ENCODE results near the gene DNER.
A peak's percentile ranks its signal among the peaks of the same experiment; 100 is the strongest.
"Not testable (repeated sequence)": the region's sequence is repeated elsewhere in the genome, so short reads cannot be mapped to it uniquely, and the experiment has no call there.

DNER gene

DNA sequence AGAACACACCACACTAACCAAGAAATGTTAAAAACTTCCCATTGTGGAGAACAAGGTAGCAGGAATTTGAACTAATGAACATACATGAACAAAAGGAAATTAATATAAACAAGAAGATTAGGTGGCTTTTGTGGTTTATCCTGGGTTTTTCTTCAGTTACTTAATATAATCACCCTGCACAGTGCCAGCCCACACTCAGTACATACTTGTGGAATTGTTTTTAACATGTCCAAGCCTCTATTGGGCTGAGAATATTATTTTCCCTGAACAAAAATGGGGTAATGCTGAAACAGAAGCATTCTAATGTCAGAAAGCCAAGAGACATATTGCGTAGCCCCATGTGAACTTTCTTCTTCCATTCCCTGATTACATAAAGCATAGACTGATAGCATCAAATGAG lies 202.8 kb downstream of the DNER start:
- Histone ChIP-seq H3K27me3 (replicated peaks) (no peaks in the 10 kb centered on the region), H3K36me3 (replicated peaks) (no peaks in the 10 kb centered on the region), H3K4me3 (ENCODE audit: low read depth, low read length) (no peak overlapping the region), H3K27ac (no peak overlapping the region)
- in situ Hi-C loops (cut with HindIII; ENCODE audit: low pct_ligation_motif_present, low sequenced_read_pairs), result no loop called here
- DNase-seq, result no peak
- TF ChIP-seq, protein P1, sequence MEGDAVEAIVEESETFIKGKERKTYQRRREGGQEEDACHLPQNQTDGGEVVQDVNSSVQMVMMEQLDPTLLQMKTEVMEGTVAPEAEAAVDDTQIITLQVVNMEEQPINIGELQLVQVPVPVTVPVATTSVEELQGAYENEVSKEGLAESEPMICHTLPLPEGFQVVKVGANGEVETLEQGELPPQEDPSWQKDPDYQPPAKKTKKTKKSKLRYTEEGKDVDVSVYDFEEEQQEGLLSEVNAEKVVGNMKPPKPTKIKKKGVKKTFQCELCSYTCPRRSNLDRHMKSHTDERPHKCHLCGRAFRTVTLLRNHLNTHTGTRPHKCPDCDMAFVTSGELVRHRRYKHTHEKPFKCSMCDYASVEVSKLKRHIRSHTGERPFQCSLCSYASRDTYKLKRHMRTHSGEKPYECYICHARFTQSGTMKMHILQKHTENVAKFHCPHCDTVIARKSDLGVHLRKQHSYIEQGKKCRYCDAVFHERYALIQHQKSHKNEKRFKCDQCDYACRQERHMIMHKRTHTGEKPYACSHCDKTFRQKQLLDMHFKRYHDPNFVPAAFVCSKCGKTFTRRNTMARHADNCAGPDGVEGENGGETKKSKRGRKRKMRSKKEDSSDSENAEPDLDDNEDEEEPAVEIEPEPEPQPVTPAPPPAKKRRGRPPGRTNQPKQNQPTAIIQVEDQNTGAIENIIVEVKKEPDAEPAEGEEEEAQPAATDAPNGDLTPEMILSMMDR (IDR thresholded peaks at IDR 0.05; ENCODE audit: low read depth, low read length, missing control alignments), result no peak

DNA sequence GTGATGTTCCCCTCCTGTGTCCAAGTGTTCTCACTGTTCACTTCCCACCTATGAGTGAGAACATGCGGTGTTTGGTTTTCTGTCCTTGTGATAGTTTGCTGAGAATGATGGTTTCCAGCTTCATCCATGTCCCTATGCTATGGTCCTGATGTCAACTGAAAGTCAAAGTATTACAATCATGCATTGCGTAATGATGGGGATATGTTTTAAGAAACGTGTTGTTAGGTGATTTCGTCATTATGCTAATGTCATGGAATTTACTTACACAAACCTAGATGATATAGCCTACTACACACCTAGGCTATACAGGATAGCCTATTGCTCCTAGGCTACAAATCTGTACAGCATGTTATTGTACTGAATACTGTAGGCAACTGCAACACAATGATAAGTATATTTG lies 207.7 kb downstream of the DNER start:
- not testable (repeated sequence) for DNase-seq; H3K36me3 ChIP-seq (replicated peaks)

DNA sequence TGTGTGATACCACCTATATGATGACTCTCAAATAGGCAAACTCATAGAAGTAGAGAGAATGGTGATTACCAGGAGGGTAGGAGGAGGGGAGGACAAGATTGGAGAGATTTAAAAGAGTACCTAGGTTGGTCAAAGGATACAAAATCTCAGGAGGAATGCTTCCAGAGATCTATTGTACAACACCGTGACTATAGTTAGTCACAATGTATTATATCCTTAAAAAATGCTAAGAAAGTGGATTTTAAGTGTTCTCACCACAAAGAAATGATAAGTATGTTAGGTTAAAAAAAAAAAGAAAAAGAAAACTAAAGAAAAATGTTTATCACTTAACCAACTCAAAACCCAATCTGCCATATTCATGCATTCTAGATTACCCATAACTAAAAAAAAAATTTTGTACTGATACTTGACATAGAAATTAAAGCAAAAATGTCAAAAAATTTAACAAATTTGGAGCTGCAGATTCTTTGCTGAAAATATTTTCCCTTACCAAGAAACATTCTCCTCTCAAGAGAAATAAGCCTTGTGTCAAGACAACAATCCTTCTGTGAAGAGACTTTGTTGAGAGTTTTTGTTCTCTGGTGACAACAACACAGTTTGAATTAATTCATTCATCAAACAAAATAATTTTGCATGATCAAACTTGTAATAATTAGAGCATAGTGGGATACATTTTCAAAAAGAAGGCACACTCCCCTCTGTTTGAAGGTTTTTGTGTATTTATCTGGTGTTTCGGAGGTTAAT lies 213.1 kb downstream of the DNER start:
- no peak overlapping the region for H3K27ac ChIP-seq
- TF ChIP-seq, protein P1 (IDR thresholded peaks at IDR 0.05; ENCODE audit: low read depth, low read length, missing control alignments), result no peak
- H3K4me3 ChIP-seq (ENCODE audit: low read depth, low read length), result no peak overlapping the region
- no peak for DNase-seq
- H3K27me3 ChIP-seq (replicated peaks), result no peaks in the 10 kb centered on the region
- in situ Hi-C loops (cut with HindIII; ENCODE audit: low pct_ligation_motif_present, low sequenced_read_pairs), result no loop called here
- H3K36me3 ChIP-seq (replicated peaks), result no peaks in the 10 kb centered on the region

More for the DNA sequence above, 207.7 kb downstream of the DNER start:
- in situ Hi-C loops (cut with HindIII; ENCODE audit: low pct_ligation_motif_present, low sequenced_read_pairs); H3K27ac ChIP-seq; H3K27me3 ChIP-seq (replicated peaks); H3K4me3 ChIP-seq (ENCODE audit: low read depth, low read length): not testable (repeated sequence)

DNA sequence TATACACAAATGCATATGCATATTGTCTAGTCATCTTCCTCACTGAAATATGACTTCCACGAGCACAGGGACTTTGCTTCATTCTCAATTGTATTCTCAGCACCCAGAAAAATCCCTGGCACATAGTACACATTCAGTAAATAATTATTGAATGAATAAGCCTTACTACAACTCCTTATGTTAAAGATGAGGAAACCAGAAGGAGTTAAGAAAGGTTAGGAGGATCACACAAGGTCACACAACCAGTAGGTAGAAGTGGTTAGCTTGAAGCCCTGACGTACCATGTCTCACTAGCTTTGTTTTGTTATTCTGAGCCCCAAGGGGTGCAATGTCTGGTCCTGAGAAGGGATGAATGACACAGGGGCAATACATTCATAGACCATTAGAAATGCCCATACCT lies 222.3 kb downstream of the DNER start:
- H3K27ac ChIP-seq, result no peak overlapping the region
- H3K4me3 ChIP-seq (ENCODE audit: low read depth, low read length), result no peak overlapping the region
- TF ChIP-seq, protein P1 (IDR thresholded peaks at IDR 0.05; ENCODE audit: low read depth, low read length, missing control alignments), result no peak
- no peak for DNase-seq
- no peaks in the 10 kb centered on the region for H3K36me3 ChIP-seq (replicated peaks)
- in situ Hi-C loops (cut with HindIII; ENCODE audit: low pct_ligation_motif_present, low sequenced_read_pairs), result no loop called here
- no peaks in the 10 kb centered on the region for H3K27me3 ChIP-seq (replicated peaks)

DNA sequence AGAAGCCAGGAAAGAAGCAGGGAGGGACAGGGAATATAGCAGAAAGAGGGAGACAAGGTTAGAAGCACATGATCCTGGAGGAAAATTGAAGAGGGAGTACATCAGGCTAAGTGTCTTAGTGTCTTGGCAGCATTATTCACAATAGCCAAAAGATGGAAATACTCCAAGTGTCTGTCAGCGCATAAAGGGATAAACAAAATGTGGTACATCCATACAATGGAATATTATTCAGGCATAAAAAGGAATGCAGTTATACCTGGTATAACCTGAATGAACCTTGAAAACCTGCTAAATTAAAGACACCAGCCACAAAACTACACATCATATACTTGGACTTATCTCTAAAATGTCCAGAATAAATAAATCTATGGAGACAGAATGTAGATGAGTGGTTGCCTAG lies 224.2 kb downstream of the DNER start:
- Histone ChIP-seq H3K27ac (no peak overlapping the region), H3K4me3 (ENCODE audit: low read depth, low read length) (no peak overlapping the region), H3K27me3 (replicated peaks) (no peaks in the 10 kb centered on the region), H3K36me3 (replicated peaks) (no peaks in the 10 kb centered on the region)
- DNase-seq, result no peak
- in situ Hi-C loops (cut with HindIII; ENCODE audit: low pct_ligation_motif_present, low sequenced_read_pairs), result no loop called here
- TF ChIP-seq, protein P1 (IDR thresholded peaks at IDR 0.05; ENCODE audit: low read depth, low read length, missing control alignments), result no peak

DNA sequence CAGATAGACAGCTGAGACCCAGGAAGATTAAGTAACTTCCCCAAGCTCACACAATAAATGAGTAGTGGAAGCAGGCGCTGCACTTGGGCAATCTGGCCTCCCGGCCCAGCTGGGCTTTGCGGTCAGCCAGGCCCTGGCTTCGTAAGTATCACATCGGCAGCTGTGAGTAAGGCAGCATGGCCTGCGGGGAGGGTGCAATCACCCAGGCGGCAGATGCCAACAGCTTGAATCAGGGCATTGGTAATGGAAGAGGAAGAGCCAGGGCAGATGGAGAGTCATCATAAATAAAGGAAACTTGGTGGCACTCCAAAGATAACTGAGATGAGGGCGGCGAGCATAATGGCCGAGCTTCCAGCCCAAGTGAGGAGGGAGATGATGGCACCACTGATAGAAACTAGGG lies 225.3 kb downstream of the DNER start:
- in situ Hi-C loops (cut with HindIII; ENCODE audit: low pct_ligation_motif_present, low sequenced_read_pairs), result no loop called here
- no peaks in the 10 kb centered on the region for H3K36me3 ChIP-seq (replicated peaks)

More for the DNA sequence above, 225.3 kb downstream of the DNER start:
- DNase-seq, result peak; percentile 29
- Histone ChIP-seq H3K27me3 (replicated peaks) (no peaks in the 10 kb centered on the region), H3K27ac (no peak overlapping the region), H3K4me3 (ENCODE audit: low read depth, low read length) (no peak overlapping the region)
- TF ChIP-seq, protein P1 (IDR thresholded peaks at IDR 0.05; ENCODE audit: low read depth, low read length, missing control alignments), result no peak
